RCC 7860 (cell line): ENCODE data around the gene KCNMA1.

Experiments used
- DNase-seq: peaks from one replicate; pipeline ENCODE4 v3.0.0-alpha.2; 2015; ENCODE audit warnings: low spot score
- FAIRE-seq: peaks from 2 replicates; lab custom pipeline; 2012; peaks lifted over from hg19 to GRCh38; lab: Jason Lieb, UNC

KCNMA1 gene

GRCh38 chr10:76968483-76968882 lies 669.1 kb downstream of the KCNMA1 start:
- FAIRE-seq (no peak), DNase-seq (no peak)

GRCh38 chr10:76962851-76963250 lies 674.8 kb downstream of the KCNMA1 start:
- DNase-seq (no peak), FAIRE-seq (no peak)

GRCh38 chr10:76961841-76962240 lies 675.8 kb downstream of the KCNMA1 start:
- no peak for FAIRE-seq
- DNase-seq = no peak

DNA sequence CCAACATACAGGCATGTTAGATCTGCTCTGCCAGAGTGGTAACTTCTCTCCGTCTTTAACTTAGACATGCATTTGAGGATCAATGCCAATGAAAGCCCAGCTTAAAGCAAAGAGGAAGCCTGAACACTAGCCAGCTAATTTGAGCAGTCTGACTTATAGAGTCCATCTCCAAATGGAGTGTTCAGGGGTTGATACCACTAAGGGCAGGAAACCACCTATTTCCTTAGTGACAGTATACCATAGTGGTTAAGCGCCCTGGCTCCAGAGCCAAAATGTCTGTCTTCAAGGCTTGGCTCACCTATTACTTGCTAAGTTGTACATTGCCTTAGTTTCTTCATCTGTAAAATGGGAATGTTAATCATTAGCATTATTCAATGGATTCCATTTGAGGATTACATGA lies 678.5 kb downstream of the KCNMA1 start:
- FAIRE-seq (no peak), DNase-seq (no peak)

- DNase-seq = no peak
- no peak for FAIRE-seq
Measured at GRCh38 chr10:76954838-76955237, 682.8 kb downstream of the KCNMA1 start.

- FAIRE-seq (no peak), DNase-seq (no peak)
Measured at GRCh38 chr10:76950354-76950753, 687.3 kb downstream of the KCNMA1 start.

- DNase-seq (no peak), FAIRE-seq (no peak)
Measured at GRCh38 chr10:76946270-76946669, 691.3 kb downstream of the KCNMA1 start.

DNA sequence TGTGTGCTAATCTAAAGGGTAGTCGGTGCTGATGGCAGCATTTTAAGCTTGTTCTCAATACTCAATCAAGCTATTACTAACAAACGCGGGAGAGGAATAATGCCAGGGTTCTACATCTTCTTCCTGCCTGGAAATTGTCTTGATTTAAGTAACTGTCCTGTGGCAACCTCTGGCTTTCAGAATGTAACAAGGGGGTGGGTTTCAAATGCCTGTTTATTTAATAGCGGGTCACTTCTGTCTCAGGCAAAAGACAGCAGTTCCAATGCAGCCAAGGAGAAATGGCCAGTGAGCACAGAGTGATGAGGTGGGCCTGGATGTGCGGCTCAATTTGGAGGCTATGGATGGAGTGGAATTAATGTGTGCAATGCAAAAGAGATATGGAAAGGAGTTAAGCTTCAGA lies 692.4 kb downstream of the KCNMA1 start:
- FAIRE-seq (no peak), DNase-seq (no peak)

DNA sequence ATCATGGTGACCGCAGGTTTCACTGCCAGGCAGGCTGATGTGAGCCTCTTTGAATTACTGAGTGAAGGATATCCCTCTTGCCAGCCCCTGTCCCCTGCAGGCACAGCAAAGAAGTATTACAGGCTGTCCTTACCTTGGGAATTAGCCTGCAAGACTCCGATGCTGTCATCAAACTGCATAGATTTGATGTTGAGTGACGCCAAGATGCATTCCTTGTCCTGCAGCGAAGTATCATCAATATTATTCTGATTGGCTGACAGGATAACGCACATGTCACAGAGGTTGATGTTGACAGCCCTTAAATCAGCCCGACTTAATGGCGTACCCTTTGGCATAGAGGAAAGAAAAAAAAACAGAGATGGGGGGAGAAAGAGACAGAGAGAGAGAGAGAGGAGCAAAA lies 693.0 kb downstream of the KCNMA1 start:
- no peak for FAIRE-seq

DNA sequence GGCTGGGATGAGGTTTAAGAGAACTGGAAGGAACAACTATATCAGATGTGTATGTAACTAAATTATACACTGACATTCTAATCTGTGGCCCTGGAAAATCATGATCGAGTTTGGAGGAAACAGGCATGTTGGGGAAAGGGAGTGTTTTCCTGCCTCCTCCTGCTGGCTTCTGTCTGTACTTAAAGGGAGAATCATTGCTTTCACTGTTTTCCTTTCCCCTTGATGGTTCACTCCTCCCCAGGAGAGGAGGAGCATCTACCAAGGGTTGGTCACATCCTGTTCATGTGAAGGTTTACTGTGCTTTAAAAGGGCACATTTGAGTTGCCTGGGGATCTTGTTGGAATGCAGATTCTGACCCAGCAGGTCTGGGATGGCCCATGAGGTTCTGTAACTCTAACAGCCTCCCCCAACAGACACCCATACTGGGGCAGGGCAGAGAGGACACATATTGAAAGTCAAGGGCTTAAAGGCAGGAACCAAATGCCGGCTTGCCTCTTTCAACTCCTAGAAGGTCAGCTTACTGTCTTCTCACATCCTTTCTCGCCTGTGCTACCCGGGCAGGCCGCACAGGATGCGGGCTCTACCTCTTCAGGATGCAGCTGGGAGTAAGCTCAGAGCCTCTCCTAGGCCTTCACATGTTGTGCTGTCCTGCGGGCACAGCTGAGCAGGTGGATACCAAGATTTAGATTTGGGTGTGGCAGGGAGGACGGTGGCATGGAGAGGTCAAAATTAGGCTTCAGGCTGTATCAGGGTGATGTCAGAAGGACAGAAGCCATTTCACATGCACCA lies 694.8 kb downstream of the KCNMA1 start:
- no peak for FAIRE-seq
- no peak for DNase-seq

More for the DNA sequence above, 693.0 kb downstream of the KCNMA1 start:
- DNase-seq = no peak

DNA sequence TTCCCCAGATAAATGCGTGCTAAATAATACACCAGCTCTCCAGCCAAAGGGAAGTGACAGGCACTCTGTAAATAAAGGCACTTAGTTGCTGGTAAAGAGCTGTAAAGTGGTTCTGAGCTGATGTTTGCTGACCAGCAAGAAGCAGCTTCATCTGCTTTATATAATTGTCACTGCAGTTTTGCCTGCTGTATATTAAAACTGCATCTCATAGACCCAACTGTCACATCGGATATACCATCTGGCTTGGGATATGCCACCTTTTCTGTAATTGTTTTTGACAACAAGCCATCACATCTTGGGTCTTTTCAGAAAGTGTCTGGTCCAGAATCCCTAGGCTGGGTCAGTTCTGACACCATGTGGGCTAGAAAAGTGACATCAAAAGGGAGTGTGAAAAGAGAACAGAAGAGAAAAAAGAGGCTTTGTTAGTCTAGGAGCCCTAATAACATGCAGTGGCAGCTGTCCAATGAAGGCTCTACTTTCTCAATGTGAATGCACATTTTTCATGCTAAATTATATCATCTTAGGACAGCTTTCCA lies 697.6 kb downstream of the KCNMA1 start:
- FAIRE-seq = no peak
- no peak for DNase-seq

- DNase-seq (no peak), FAIRE-seq (no peak)
Measured at GRCh38 chr10:76937181-76937600, 700.4 kb downstream of the KCNMA1 start.

GRCh38 chr10:76935941-76936613 lies 701.5 kb downstream of the KCNMA1 start:
- FAIRE-seq = no peak

DNA sequence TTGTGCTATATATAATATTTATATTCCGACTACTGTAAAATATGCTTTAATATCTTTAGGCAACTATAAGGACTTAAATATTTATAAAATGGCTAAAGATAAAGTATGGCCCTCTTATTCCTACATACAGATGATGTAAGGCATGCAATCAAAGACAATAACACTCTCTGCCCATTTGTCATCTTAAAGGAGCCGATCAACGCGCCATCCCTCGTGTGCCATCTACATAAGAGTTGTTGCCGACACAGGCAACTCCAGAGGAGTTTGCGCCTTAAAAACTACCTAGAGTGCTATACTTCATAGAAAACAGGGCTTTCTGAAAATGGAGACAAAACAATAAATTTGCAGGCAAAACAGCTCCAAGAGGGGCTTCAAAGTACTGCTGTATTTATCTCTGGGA lies 709.0 kb downstream of the KCNMA1 start:
- DNase-seq = no peak
- FAIRE-seq = no peak

More at GRCh38 chr10:76935941-76936613, 701.5 kb downstream of the KCNMA1 start:
- no peak for DNase-seq

DNA sequence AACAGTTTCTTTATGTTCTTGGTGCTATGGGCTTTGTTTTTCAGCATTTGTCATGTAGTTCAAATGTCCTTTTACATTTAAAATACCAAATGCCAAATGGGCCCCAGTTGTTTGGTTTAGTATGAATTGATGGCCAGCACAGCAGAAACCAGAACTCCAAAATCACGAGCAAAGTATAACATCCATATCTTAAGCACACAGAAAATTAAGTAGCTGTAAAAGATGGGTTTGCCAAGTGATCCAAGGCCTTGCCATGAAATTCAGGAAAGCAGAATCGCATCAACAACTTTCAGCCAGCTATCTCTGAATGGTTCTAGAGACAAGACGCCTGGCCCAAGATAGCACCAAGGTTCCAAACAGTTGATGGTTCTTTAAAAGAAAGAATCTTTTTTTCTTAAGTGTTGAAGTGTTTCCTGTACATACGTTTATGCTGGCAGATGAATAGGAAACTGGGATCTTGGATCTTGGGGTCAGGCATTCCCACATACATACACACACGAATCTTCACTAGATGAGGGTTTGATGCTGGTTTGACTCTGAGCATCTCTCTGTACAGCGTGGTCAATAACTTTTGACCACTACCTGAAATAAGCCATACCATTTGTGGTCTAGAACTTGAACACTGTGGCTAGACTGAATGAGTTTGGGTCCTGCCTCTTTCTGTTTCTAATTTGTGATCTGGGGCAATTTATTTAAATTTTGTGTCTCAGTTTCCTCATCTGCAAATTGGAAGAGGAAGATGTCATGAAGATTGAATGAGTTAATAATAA lies 711.8 kb downstream of the KCNMA1 start:
- no peak for DNase-seq
- no peak for FAIRE-seq

DNA sequence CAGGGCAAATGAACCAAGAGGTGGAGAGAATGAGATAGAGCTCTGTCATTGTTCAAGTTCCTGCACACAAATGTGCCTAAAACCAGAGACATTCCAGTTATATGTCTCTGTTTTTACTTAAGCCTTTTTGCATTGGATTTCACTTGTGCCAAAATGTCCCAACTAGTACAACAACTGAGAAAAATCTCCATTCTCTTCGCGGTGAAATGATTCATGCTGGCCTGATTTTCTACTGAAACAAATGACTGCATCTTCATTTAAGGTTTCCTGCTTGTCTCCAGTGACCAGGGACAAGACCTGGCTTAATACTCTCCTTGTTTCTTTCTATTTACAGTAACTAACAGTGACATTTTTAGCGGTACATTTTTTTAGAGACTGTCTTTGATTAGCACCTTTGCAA lies 714.9 kb downstream of the KCNMA1 start:
- FAIRE-seq = no peak
- no peak for DNase-seq

DNA sequence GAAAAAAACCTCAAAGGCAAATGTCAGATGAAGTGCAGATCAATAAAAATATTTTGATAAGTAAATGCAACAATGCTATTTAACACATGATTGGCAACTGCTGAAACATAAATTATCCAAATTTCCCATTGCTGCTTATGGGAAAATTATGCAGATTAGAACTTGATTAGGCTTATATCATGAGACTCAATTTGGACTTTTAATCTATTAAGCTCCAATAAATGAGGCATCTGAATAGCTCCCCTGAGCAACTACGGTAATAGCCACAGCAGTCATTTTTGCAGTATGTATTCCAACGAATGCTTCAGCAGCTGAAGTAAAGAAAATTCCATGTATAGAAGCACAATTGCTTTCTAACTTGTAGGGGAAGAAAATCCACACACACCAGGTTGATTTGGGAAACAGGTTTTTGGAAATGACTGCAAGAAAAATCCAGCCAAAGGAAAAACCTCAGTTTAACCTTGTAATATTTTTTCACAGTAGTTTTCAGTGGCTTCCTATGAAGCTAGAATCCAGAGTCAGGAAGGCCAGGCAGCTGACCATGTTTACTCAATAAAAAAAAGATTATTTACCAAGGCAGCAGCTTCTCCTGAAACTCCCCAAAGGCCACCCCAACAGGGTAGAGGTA lies 716.1 kb downstream of the KCNMA1 start:
- DNase-seq (no peak), FAIRE-seq (no peak)

DNA sequence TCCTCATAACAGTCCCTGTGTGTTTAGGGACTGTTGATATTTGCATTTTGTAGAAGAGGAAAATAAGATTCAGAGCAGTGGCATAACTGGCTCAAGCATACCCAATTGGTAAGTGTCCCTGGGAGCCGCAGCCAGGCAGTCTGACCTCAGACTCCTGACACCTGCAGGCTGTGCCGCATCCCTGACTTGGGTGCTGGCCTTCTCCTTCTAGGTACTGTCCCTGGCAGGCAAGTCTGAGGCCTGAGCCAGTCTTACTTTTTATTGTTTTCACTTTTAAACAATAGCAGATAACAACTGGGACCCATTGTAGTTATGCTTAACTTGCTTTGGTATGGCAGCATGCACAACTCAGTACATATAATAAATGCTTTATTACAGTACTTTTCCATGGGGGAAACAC lies 717.0 kb downstream of the KCNMA1 start:
- no peak for DNase-seq
- no peak for FAIRE-seq

DNA sequence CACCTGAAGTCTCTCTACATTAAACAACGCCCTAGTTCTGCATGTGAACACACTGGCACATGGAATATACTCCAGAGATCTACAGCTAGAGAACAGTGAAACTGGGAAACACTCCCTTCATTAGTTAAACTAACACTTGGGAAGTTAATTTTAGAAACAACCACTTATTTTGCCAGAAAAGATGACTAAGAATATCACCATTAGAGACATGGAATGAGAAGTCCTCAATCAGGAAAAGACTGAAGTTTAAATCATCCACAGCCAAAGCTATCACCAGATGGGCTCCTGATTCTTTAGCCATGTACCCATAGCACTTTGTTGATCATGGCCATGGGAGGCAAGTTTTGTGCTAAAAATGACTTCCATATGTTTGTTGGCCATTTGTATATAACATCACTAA lies 719.5 kb downstream of the KCNMA1 start:
- DNase-seq (no peak), FAIRE-seq (no peak)

GRCh38 chr10:76917071-76917470 lies 720.5 kb downstream of the KCNMA1 start:
- no peak for FAIRE-seq

GRCh38 chr10:76916536-76916935 lies 721.1 kb downstream of the KCNMA1 start:
- no peak for DNase-seq
- FAIRE-seq = no peak

More at GRCh38 chr10:76917071-76917470, 720.5 kb downstream of the KCNMA1 start:
- DNase-seq = no peak
